HG03135 (cell line): ENCODE results near the gene MAP3K6.

Experiments
- ATAC-seq: cut with Tn5 transposase; IDR thresholded peaks from one replicate; pipeline ENCODE4 v1.9.1; 2021; ENCODE audit warnings: mild to moderate bottlenecking, moderate library complexity; ENCODE audit not compliant: unreplicated experiment

MAP3K6 gene

DNA sequence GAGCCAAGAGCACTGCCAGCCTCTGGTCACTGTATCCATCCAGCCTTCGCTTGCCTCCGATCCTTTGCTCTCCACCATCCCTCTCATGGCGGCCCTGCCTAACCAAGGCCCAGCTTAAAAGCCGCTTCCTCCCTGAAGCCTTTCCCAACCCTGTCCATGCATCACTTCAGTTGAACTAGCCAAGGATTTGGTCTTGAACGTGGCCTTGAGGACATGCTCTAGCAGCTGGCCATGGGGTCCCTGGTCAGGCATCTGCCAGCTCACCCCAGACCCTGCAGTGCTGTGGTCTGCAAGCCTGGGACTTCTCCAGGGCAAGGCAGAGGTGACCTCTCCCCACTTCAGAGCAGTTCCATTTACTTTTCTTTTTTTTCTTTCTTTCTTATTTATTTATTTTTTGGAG lies 30.0 kb downstream of the MAP3K6 start:
- no peak for ATAC-seq

DNA sequence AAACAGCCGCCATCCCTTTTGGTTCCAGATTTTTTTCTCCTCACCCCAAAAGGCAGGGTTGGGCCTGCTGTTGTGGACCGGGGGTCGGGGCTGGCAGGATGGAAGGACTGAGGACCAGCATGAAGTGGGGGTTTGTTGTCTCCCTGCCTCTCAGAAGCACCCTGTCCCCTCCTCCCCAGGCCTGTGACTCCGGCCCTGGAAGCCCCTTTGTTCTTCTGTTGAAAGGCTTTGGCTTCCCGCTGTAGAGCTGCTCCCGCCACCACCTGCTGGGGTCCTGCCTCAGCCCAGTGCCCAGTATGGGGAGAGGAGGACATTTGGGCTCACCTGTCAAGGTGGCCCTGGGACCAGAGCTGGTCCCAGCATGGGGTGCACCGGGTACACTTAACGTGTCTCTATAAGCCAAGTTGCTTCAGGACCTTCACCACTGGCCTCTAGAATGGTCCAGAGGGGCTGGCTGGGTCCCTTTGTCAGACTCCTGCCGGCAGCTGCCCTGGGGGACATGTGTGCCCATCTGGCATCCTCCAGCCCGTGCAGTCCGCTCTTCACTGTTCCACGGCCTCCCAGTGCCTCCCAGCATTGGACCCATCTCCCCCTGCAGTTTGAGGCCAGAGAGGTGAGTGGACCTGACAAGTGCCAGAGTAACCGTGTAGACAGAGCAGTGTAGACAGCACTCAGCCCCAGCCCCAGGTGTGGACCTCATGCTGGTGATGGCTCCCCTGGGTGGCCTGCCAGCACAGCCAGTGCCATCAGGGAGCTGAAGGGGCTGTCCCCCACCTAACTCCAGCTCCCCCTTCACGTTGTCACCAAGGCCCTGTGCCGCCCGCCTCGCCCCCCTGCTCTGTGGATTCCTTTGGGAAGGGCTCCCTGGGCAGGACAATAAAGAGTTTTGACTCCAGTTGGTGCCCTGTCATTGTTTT lies 31.0 kb downstream of the MAP3K6 start:
- ATAC-seq, result no peak

DNA sequence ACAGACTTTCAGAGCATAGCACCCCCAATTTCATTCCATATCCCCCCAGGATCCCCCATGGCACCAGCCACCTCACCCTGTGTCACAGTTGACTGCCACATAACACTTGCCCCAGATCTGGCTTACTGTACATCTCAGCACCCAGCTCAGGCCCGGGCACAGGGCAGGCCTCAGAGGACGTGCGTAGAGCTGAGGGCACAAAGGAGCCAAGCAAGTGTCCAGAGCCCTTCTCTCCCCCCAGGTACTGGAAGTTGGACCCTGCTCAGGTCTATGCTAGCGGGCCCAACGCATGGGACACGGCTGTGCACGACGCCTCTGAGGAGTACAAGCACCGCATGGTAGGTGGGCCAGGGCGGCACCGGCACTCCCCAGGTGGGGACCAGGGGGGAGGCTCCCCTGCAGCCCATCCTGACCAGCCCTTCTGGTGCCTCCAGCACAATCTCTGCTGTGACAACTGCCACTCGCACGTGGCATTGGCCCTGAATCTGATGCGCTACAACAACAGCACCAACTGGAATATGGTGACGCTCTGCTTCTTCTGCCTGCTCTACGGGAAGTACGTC lies 33.0 kb downstream of the MAP3K6 start:
- ATAC-seq, result no peak

DNA sequence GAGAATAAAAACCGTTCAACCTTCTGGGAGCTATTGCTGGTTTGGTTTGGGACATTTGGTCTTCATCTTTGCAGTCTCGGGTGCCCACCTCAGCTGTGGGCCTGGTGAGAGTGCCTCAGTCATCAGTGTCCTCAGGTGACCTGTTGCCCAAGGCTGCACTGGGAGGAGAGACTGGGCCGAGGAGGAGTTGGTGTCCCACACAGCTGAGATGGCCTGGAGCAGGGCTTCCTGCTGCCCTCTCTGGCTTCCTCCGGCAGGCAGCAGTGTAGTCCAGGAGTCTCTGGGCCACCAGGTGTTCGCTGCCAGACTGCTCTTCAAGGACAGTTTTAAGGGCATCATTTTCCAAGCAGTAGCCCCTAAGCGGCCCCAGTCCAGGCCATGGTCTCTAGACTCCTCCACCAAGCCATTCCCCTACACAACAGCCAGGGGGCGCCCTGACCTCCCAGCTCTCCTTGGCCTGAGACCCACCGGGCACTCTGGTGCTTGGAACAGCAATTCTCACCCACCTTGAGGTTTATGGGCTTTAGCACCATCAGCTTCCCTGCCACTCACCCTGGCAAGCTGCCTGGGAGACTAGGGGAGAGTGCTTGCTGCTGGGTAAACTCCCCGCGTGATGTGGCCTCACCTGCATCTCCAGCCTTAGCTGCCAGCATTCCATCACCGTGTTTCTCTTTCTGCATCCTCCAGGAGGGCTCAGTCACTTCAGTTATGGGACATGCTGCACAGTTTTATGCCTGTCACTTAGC lies 34.1 kb downstream of the MAP3K6 start:
- no peak for ATAC-seq

DNA sequence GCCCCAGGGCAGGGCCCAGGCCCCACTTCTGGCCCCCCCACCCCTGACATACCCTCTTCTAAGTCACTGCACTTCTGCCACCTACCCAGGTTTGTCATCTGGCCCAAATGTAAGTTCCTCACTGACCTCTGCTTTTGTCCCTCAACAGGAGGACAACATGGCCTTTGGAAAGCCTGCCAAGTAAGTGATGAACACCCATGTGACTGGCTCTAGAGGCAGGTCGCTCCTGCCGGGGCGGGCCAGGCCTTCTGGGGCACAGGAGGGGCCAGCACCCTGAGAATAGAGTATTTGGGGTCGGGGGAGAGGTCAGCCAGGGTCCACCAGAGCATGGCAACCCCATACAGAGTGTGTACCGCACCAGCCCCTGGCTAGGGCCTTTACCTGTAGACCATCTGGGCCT lies 34.8 kb downstream of the MAP3K6 start:
- ATAC-seq, result no peak

DNA sequence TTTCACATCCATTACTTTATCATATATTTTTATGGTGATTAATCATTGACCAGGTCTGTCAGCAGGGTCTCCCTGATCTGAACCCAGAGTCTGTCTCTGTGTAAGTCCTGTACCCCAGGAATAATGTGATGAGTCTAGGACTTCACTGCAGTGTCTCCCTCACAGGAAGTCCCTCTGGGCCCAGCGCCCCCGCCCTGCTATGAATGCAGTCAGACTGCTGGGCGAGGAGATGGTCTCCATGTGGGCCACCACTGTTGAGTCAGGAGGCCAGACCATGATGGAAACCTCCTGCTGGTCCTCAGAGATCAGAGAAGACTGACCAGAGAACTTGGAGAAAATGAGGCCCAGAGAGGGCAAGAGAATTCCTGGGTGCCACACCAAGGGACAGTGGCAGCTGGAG lies 35.3 kb downstream of the MAP3K6 start:
- no peak for ATAC-seq

DNA sequence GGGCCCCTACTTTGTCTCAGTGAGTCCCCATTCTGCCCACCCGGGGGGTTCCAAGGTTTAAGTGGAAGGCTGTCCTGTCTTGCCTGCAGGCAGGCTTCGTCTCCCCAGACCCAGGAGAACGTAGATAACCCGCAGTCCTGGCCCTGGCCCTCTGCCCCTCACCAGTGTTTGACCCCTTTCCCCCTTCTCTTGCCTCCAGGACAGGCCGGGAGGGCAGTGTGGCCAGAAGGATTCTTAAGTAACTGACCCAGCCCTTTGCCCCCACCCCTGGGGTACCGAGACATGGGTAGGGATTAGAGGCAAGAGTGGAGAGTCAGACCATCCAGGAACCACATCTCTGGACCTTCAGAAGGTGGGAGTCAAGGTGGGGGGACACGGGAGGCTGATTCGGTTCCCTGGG lies 36.0 kb downstream of the MAP3K6 start:
- ATAC-seq, result no peak

DNA sequence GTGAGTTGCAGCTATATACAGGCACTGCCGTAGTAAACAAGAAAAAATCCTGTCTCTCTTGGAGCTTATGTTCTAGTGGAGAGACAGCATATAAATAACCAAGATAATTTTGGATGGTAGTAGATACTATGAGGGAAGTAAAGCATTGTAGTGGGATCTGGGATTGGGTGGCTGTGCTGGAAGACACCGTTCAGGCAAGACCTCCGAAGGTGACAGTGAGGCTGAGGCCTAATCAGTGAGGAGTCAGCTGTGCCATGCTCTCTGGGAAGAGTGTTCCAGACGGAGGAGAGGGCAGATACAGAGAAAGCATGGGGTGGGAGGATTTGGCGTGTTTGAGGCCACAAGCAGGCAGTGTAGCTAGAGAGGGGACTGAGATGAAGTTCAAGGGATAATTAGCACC lies 38.8 kb downstream of the MAP3K6 start:
- no peak for ATAC-seq

DNA sequence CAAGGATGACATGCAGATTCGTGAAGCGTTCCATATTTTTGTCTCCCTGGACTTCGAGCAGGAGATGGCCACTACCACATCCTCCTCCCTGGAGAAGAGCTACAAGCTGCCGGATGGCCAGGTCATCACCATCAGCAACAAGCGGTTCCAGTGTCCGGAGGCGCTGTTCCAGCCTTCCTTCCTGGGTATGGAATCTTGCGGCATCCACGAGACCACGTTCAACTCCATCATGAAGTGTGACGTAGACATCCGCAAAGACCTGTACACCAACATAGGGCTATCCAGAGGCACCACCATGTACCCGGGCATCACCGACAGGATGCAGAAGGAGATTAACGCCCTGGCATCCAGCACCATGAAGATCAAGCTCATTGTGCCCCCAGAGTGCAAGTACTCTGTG lies 41.5 kb downstream of the MAP3K6 start:
- ATAC-seq, result no peak

DNA sequence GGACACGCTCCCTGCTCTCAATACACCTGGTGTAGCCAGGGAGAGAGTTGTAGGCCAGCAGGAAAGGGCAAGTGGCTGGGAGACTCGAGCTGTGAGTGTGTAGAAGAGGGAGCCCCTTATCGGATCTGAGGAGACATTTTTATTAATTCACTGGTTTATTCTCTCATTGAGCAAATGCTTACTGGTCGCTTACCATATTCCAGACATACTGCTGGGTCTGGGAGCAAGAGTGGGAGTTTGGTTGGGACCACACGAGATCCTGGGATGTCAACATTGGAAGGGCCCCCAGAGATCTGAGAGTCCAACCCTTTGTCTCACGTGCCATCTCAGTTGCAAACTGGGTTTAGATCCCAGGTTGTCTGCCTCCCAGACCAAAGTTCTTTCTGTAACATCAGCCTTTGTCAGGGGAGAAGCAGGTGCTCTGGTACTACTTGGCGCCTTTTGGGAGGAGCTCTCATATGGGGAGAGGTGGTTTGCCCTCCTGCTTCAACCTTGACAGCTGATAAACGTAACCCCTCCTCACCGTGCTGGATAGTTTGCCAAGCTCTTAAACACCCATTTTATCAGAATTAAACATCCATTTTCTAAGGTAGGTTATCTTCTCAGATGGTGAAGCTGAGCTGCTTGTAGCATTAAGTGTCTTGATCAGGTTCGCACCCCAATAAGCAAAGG lies 44.1 kb downstream of the MAP3K6 start:
- ATAC-seq, result no peak

DNA sequence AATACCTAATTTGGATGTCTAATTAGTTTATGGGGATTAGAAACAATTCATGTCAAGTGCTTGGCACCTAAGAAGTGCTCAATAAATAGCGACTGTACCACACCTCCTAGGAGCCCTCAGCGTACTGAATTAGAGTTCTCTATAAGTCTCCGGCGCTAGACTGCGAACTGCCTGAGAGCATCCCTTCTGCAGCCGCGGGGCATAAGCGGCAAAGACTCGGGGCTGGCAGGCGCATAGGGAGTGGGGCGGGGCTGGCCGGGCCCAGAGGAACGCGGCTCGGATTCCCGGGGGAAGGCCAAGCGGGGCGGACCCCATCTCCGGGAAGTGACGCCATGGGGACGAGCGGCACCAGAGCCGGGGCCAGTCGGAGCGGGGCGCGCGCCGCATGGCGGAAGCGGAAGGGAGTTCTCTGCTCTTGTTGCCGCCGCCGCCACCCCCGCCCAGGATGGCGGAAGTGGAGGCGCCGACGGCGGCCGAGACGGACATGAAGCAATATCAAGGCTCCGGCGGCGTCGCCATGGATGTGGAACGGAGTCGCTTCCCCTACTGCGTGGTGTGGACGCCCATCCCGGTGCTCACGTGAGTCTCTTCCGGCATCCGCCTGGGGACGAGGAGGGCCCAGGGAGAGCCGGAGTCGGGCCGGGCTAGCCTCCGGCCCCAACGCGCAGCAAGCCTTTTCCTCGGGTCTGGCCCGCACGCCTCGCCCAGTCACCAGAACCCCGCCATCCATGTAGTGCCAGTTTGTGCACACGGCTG lies 44.8 kb downstream of the MAP3K6 start, which contains the start of gene TMEM222:
Gene TMEM222, plus strand, starts transcription at position 351 of the 756 bp plus-strand sequence. Its CDS starts 35 bp downstream, at position 386.
- ATAC-seq, result peak; percentile 95

DNA sequence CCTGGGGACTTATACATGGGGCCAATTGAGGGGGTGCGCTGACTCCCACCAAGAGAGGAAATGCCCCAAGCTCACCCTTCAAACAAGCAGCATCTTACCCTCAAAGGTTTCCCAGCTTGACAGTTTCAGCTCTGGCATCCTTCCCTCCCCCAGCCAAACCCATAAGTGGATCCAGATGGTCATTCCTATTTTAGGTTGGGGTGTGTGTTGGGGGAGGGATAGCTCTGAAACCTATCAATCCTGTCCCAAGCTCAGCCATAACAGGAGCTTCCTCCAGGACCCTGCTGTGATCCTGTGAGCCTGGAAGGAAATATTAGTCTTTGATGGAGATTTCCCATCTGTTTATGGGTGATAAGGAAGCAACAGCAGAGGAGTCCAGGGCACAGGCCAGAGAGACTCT lies 48.2 kb downstream of the MAP3K6 start:
- no peak for ATAC-seq

DNA sequence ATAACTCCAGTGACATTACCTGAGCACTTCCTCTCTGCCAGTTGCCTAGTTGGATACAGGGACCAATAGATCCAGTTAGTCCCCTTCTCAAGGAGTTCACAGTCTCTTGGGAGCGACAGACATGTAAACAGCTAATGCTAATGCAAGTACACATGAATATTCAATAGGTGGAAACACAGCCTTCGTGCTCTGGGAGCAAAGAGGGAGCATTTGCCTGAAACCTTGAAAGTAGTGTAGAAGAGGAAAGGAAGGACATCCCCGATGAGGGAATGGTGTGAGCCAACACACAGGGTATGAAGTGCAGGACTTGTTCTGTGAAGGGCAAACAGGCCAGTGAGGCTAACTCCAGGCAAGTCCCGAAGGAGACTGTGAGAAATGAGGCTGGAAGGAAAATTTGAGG lies 48.6 kb downstream of the MAP3K6 start:
- ATAC-seq, result no peak

DNA sequence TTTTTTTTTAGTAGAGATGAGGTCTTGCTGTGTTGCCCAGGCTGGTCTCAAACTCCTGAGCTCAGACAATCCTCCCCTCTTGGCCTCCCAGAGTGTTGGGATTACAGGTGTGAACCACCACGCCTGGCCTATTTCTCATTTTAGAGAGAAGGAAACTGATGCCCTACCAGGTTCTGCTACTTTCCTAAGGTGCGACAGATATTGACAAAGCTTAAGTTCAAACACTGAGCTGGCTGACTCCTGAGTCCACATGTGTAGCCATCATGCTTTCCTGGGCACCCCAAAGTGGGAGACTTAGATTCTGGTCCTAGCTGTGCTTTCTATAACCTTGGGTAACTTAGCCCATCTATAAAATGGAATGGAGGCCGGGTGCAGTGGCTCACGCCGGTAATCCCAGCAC lies 49.9 kb downstream of the MAP3K6 start:
- no peak for ATAC-seq

DNA sequence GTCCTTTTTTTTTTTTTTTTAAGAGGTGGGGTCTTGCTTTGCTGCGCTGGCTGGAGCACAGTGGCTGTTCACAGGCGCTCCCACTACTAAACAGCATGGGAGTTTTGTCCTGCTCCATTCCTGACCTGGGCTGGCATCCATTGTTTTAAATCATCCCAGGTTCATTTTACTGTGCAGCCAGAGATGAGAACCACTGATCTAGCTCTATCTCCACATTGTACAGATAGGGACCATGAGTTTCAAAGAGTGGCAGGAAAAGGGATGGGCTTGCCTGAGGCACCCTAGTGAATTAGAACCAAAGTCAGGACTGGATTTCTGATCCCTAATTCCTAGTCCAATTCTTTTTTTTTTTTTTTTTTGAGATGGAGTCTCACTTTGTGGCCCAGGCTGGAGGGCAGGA lies 52.0 kb downstream of the MAP3K6 start:
- no peak for ATAC-seq

DNA sequence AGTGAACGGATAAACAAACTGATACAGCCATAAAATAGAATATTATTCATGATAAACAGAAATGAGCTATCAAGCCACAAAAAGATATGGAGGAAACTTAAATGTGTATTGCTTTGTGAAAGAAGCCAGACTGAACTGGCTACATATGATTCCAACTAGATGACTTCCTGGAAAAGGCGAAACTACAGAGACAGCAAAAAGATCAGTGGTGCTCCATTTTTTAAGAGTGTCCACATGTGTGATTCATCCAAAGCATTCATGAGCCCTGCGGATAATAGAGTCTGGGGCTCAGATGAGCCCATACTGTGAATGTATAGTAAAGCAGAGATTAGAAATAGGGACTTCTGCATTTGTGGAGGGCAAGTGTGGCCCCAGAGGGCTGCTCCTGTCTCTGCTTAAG lies 52.6 kb downstream of the MAP3K6 start:
- no peak for ATAC-seq

DNA sequence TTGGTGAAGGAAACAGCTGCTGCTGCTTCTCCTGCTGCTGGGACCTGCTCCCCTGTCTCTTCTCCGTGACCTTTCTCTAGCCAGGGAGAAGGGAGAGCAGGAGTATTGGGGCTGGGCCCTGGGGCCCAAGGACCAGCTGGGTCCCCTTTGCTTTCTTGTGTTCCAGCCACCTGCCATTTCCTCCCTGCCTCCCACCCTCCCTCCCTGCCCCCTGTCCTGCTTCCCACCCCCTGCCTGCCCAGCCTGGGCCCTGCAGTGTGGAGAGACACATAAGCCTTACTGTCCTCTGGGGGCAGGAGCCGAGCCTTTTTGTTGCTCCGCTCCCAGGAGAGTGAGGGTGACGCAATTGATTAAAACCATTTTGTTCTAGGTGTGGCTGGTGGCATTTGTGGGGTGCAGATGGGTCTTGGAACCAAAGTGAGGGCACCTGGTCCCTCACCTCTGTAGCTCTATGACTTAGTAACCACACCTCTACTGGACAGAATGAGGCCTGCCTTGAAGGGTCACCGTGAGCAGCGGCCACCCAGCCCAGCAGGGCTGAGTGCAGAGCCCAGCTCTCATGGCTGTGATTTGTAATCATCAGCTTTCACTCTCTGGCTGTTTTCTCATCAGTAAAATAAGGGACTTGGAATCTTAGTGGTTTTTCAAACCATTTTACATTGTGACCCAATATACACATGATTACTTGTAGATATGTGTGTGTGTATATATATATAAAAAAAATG lies 58.7 kb downstream of the MAP3K6 start:
- no peak for ATAC-seq

DNA sequence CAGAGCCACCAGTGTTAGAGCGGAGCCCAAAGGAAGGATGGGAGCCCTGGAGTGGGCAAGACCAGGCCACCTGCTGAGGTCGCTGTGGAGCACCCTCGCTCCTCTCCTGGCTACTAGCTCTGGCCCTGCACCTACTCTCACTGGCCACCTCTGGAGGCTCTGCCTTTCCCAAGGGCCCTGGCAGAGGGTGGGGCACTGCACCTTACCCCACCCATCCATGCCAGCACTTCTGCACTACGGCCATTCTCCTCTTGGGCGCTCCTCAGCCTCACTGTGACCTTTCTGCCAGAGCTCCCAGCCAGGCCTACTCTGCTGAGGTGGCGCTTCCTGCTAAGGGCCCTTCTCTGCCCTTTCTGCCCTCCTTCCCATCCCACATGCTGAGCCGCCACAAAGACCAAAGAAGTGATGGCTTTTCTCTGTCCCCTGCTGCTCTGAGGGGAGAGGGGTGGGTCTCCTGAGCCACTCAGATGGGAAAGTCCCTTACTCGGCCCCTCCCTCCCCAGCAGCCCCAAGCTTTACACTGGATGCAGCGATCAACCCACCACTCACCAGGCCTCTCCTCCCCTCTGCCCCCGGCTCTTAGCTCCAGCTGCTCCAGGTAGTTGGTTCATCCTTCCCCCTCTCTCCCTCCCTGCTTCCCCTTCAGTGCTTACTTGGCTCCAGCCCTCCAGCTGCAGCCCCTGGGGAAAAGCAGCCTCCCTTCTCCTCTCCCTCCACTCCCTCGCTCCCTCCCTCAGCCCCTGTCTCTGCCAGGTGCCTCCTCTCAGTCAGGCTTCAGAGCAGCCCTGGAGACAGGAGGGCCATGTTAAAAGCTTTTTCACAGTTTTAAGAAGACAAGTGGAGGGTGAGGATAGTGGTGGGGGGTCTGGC lies 59.6 kb downstream of the MAP3K6 start:
- ATAC-seq, result no peak

DNA sequence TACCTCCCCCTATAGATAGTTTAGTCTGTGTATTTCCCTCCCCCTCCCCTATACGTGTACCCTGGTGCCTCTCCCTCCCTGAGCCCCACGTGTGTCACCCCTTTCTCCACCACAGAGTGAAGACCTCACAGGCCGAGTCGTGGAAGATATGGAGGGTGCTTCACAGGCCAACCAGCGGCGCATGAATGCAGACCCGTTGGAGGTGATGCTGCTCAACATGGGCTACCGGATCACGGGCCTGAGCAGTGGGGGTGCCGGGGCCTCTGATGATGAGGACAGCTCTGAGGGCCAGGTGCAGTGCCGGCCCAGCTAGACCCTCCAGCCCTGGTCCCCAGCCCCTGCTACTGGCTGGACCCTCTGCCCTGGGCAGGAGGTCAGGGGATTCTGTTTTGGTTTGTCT lies 60.7 kb downstream of the MAP3K6 start:
- no peak for ATAC-seq
